Stimulated activated CD4-positive, alpha-beta T cell treated with anti-CD3 and anti-CD28 coated beads, Interleukin-1b, Interleukin-23, amount 100 ng/mL, for 4 hours (primary cell): ENCODE data around the gene GSE1.
"Not testable (repeated sequence)": the region's sequence is repeated elsewhere in the genome, so short reads cannot be mapped to it uniquely, and the experiment has no call there.

Experiments
- DNase-seq, 2 donors: peaks; one replicate each; pipeline ENCODE4 v3.0.0-alpha.2; 2020; ENCODE audit warnings: low read depth in 2 of 2

Gene GSE1

DNA sequence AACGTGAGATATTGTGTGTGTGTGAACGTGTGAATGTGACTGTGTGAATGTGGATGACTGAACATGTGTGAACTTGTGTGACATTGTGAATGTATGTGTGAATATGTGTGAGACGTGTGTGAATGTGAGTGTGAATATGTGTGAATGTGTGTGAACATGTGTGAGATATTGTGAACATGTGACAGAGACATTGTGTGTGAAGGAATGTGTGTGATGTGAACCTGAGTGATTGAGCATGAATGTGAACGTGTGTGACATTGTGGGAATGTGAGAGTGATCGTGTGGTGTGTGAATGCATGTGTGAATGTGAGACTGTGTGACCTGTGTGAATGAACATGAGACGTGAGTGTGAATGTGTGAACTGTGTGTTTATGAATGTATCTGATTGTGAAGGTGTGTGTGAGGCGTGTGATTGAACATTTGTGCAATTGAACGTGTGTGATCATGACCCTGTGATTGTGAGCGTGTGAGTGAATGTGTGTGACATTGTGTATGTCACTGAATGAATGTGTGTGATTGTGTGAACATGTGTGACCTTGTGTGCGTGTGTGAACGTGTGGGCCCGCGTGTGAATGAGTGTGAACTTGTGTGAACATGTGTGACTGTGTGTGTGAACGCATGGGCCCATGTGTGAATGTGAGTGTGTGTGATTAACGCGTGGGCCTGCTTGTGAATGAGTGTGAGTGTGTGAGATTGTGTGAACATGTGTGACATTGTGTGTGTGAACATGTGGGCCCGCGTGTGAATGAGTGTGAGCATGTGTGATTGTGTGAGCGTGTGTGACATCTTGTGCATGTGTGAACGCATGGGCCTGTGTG lies 23.2 kb upstream of the GSE1 start:
- no peak for DNase-seq

DNA sequence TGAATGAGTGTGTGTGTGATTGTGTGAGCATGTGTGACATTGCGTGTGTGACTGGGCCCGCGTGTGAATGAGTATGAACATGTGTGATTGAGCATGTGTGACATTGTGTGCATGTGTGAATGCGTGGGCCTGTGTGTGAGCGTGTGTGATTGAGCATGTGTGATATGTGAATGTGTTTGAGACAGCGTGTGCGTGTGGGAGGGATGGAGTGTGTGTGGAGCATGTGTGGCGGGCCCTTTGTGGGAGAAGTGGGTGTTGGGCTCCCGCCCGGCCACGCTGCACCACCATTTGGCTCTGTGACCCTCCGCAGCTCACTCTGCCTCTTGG lies 22.7 kb upstream of the GSE1 start:
- DNase-seq: no peak

DNA sequence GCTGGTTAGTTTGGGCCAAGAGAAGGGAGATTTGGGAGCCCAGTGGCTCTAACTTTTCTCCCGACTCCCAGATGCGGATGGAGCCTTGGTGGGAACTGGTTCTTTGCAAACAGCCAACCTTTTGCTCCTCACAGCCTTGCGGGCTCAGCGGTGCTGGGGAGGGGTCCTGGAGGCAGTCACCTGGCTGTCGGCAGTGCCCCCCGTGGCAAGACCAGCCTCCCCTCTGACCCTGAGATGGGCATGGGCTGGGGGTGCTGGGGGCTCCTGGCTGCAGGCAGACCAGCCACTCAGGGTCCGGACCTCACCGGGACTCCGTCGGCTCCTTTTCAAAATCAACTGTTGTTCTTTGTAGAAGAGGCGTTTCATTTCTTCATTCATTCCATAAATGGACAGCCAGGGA lies 21.7 kb upstream of the GSE1 start:
- no peak for DNase-seq

DNA sequence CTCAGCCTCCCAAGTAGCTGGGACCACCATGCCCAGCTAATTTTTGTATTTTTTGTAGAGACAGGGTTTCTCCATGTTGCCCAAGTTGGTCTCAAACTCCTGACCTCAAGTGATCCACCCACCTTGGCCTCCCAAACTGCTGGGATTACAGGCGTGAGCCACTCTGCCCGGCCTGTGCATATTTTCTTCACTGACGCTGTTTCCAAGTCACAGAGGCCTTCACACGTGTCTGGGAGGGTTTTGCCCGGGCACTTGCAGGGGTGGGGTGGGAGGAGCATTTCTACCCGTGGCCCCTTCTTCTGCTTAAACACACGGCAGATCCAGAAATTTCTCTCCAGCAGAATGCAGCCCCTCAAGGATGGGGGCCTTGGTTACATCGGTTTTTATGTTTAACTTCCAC lies 20.8 kb upstream of the GSE1 start:
- not testable (repeated sequence) for DNase-seq

DNA sequence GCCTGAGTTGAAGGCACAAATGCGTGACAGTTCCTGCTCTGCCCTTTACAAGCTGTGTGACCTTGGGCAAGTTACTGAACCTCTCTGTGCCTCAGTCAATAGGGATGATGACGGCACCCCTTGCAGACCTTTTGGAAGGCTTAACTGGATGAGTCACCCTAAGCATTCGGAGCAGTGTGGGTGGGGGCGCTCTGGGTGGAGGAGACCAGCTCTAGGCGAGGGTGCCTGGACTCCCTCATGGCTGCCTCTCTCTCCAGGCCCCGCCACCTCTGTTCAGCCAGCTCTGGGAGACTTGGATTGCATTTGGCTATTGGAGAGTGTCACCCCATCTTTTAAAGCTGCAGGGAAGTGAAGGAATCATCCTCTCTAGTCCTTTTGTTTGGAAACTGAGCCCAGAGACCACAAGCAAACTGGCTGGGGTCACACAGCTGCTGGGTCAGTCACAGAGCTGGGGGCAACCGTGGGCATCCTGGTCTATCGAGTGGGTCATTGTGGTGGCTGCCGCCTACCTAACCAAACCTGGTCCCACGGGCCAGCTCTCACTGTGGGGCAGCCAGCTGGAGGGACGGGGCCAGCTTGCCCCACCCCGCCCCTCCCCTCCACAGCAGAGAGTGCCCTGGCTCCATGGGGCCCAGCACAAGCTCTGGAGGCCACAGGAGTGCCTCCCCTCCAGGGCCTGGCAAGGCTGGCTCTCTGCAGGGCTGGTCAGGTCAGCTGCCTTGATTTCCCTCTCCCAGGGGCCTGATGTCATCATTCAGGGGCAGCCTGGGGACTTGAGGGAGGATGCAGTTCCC lies 20.2 kb upstream of the GSE1 start:
- DNase-seq: no peak

DNA sequence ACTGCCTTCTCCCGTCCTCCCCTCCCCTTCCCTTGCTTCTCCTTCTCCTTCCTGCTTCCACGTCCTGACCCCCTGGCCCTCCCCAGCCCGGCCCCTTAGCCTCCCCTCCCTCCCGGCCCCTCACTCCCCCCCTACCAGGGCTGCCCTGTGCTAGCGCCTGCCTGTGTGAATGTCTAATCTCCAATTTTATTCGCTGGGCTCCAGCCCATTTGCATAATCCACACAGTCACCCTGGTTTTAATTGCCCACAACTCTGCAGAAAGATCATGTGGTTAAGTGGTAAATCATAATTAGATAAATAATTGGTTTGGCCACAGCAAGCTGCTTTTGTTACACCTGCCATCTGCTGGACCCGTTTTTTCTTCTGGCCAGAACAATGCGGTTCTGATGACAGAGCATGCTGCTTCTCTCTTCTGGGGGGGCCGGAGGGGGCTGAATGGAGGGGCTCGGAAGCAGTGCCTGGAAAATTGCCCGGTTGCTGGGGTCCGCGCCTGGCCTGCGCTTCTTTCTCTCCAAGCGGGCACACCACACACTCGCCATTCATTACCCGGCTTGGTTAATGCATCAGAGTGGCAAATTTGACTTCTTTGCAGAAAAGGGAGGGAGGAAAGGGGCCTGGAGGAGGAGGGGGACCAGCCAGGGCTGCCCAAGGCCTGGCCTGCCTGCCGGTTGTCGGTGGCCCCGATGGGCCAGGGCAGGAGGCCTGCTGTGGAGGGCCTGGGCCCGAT lies 19.5 kb upstream of the GSE1 start:
- DNase-seq: no peak

DNA sequence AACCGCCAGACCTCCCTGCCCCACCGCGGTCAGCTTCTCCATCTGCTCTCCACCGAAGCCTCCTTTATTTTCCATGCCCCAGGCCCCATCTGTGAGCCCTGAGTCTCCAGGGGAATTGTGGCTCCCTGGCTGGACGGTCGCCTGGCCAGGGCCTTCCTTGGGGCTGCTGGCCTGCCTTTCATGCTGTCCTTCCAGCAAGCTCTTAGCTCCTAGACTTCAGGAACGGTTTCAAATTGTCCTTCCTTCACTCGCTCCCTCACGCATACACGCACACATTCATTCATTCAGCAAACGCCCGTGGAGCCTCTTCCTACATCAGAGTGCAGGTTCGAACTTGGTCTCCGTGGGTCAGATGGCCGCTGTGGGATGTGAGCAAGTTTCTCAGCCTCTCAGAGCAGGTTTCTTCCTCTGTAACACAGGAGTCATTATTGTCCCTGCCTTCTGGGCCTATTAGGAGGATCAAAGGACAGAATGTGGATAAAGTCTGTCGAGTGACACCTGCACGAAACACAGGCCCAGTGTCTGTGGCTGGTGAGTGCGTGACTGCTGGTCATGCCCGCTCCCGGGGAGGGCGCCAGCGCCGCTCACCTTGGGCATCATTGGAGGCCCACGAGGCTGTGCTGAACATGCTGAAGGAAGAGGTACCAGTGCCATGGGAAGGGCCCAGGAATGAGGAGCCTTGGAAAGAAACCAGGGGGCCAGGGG lies 18.7 kb upstream of the GSE1 start:
- DNase-seq: no peak

DNA sequence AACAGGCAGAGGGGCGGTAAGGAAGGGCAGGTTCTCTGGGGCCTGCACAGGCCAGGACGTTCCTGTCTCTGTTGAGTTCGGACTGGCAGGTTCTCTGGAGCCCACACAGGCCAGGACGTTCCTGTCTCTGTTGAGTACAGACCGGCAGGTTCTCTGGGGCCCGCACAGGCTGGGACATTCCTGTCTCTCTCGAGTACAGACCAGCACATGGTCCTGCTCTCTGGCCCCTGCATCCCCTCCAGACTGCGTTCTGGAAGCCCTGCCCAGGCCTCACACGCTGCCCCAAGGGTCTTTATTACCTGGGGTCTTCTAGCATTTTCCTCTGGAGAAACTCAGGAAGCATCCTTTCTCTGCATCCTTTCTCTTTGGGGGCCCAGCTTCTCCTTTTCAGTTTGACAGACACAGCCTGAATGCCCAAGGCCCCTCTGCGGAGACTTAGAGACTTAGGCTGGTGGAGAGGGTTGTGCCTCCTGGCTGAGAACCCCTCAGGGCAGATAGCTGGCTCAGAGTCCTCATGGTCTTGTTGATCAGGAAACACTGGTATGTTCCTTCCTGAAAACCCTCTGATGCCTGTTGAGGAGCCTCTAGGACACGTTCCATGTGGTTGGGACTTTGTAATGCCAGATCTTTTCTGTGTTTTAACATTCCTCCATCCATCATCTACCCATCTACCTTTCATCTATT lies 18.0 kb upstream of the GSE1 start:
- DNase-seq: no peak

DNA sequence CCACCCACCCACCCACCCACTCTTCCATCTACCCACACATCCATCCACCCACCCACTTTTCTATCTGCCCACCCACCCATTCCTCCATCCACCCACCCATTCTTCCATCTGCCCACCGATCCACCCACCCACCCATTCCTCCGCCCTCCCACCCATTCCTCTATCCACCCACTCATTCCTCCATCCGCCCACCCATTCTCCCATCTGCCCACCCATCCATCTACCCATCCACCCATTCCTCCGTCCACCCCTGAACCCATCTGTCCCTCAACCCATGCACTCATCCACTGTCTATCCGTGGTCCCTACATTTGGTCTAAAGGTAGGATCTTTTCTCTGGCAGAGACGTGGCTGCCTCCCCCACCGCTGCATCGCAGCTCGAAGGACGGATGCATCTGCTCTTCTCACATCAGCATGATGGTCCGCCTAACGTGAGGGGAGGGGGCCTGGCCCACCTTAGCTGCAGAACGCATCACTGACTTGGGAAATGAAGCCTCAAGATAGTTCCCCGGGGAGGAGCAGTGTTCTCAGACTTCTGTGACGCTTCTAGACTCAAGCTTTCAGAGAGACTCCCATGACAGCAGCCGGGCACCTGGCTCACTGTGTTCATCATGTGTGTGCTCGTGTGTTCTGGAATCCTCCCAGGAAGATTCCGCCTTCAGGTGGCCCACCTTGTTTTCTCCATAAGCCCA lies 17.2 kb upstream of the GSE1 start:
- DNase-seq: no peak

DNA sequence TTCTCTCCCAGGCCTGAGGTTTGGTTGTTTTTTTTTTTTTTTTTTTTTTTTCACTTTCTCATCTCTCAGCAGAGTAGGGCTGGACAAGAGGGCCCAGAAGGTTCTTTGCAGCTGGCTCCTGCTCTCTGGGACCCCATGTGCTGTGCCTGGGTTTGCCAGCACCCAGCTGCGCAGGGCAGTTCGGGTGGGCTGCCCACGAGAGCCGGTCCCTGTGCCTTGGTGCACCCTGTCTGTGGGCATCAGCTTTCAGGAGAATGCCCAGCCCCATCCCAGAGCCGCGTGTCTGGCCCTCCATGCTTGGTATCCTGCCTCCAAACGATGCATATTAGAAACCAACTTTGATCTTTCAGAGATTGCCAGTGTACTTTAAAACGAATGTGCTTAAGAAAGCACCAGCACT lies 15.0 kb upstream of the GSE1 start:
- DNase-seq: no peak

DNA sequence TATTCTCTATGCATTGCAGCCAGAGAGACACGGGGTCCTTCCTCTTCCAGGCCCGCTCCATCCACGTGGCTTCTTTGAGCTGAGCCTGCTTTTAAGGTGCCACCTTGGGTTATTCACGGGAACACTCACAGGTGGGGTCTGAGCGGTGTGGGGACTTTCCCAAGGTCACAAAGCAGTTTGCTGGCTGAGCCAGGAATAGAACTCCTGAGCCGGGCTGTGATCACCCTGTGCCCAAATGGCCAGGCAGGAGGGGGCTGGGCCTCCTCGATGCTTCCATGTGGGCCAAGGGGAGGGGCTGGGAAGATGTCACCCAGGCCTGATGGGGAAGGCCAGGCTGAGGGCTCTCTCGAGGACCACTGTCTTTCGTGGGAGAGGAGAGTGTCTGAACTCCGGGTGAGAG lies 13.0 kb upstream of the GSE1 start:
- DNase-seq: no peak

DNA sequence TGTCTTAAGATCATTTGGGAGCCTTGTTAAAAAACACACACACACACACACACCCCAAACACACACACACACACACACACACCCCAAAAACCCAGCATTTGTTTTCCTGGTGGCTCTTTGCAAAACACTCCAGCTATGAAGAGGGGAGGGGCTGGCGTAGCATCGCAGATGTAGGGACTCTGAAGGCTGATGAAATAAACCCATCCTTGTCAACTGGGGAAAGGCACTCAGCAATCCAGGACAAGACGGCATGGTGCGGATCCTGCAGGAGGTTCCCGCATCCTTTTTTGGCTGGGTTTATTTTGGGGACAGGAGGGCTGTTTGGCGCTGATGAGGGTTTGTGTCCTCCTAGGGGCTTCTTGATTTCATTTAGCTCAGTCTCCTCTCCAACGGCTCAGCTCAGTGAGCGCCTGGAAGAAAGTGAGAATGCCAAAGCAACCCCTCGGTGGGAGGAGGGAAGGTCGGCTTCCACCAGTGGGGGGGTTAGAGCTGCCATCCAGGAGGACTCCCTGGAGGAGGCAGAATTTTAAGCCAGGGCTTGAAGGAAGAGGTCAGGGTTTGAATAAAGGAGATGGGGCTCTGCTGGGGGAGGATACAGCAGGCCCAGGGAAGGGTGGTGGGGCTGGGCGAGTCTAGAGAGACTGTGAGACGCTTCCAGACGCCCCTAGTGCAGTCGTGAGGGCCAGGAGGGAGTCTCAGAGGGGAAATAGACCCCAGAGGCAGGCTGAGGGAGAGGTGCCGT lies 12.4 kb upstream of the GSE1 start:
- DNase-seq: no peak

DNA sequence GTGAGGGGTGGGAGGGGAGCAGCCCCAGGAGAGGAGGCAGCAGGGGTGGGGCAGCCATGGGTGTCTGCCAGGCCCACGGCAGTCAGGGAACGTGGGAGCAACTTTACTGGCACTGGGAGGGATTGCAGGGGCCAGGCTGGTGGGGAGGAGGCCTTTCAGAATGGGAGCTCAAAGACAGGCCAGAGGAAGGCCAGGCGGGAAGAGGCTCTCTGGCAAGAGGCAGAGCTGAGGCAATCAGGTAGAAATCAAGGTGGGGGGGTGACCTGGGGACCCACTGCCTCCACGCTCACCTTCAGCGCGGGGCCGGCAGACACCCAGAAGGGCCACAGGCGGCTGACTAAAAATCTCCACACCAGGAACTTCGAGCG lies 11.9 kb upstream of the GSE1 start:
- DNase-seq: no peak

DNA sequence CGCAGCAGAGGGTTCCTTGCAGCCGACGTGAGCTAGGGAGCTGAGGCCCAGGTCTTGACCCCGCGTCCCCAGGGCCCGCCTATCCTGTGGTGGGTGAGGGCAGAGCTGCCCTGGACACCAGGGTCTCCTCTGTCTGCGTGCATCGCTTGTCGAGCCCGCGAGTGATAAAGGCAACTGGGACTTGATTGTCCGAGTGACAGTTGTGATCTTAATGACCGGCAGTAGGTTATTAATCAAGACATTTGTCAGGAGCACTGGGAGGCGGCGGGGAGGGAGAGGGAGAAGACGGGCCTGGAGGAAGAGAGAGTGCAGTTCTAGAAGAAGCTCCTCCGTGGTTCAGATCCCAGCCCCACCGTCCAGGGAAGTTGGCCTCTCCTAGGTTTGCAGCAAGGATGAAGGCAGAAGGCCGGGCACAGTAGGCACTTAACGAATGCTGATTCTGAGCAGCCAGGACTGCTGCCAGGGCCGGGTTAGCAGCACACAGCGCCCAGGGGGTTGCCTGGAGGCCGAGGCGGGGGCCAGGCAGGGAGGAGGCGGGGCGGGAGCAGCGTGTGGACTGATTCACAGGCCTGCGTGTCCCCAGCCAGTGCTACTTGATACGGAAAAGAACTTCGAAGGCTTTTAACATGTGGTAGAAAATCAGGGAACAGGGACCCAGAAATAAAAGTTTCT lies 11.3 kb upstream of the GSE1 start:
- no peak for DNase-seq

DNA sequence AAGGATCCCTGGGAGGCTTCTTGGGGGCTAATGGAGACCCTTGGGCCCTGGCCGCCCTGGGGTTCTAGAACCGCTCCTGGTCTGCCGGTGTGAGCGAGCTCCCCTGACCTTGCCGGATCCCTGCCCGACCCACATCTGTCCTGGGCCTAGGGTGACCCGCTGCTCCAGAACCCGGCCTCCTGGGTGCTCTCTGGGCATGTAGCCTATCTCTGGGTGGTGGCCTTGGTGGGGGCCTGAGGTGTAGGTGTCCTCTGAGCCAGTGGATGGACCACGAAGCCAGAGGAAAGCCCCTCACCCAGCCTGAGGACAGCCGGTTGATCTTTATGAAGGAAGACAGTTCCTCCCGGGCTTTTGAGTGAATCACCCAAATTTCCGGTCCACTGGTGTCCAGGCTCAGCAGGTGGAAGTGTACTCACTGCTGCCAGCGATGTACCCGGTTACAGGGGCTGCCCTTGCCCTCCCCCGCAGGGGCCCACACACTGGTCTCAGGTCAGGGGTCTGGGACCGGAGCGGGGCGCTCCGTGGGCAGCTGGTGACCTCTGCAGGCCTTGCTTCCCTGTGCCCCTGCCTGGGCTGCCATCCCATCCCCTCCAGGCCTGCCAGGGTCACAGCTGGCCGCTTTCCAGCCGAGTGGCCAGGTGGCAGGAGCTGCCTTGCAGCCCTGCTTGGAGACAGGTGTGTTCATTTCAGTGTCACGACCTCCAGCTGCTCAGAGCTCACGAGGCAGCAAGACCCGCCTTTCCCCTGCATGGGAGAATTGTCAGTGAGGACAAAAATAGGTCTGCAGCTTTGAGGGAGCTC lies 10.5 kb upstream of the GSE1 start:
- DNase-seq: no peak

DNA sequence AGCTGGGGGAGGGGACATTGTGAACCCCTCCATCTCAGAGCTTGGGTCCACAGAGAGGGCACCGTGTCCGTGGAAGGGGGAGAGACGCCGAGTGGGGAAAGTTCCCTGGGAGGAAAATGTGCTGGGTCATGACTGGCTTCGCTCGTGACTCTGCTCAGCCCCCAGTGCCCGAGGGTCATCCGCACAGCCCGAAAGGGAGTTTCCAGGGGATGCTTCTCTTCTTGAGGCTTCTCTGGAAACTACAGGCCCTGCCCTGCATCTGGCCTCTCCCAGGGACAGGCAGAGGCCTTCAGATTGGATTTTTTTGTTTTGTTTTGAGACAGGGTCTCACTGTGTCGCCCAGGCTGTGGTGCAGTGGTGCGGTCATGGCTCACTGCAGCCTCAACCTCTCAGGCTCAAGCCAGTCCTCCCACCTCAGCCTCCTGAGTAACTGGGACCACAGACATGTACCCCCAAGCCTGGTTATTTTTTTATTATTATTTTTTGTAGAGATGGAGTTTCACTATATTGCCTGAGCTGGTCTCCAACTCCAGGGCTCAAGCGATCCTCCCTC lies 9.8 kb upstream of the GSE1 start:
- no peak for DNase-seq

DNA sequence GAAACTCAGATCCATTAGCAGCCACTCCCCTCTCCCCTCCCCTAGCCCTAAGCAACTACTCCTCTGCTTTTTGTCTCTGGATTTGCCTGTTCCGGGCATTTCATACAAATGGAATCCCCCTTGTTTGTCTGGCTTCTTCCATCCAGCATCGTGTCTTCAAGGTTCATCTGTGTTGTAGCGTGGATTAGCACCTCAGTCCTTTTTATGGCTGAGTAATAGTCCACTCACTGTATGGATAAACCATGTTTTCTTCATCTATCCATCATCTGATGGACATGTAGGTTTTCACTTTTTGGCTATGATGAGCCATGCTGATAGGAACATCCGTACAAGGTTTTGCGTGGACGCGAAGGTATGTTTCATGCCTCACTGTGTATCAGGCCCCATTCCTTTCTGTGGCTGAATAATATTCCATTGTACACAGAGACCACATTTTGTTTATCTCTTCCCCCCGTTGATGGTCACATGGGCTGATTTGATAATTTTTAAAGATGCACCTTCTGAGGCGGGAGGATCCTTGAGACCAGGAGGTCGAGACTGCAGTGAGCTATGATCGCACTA lies 8.9 kb upstream of the GSE1 start:
- DNase-seq: no peak
